Panc1 (cell line): ENCODE measurements around the gene TBC1D32.

Source experiments
- TF ChIP-seq, protein P1 (sequence below): fragments of 450-650 bp; IDR thresholded peaks from 2 replicates; pipeline ENCODE4 v1.5.1; 2017; ENCODE audit warnings: mild to moderate bottlenecking
- TF ChIP-seq, protein P2 (sequence below), 2 experiments: IDR thresholded peaks; 2 replicates each; pipeline ENCODE4 v1.6.1; 2011 to 2012; ENCODE audit warnings: low read depth in 2 of 2, control low read depth in 1 of 2, low read length in 1 of 2, mild to moderate bottlenecking in 1 of 2, moderate library complexity in 1 of 2; ENCODE audit not compliant: insufficient read depth in 1 of 2

DNA sequence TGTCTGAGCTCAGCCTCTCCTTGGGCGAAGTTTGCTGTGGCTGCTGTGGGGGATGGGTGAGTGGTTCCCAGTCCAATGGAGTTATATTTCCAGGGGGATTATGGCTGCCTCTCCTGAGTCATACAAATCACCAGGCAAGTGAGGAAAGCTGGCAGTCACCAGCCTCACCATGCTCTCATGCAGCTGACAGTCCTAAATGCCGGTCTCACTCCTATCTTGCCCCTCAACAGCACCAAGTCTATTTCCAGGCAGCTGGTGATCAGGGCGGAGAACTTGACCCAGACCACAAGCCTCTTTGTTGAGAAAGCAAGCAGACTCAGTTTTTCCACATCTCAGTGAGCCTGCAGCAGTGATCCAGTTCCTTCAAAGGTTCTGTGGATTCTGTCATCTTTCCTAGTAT is 98.9 kb downstream of the TBC1D32 start:
- TF ChIP-seq, protein P1, sequence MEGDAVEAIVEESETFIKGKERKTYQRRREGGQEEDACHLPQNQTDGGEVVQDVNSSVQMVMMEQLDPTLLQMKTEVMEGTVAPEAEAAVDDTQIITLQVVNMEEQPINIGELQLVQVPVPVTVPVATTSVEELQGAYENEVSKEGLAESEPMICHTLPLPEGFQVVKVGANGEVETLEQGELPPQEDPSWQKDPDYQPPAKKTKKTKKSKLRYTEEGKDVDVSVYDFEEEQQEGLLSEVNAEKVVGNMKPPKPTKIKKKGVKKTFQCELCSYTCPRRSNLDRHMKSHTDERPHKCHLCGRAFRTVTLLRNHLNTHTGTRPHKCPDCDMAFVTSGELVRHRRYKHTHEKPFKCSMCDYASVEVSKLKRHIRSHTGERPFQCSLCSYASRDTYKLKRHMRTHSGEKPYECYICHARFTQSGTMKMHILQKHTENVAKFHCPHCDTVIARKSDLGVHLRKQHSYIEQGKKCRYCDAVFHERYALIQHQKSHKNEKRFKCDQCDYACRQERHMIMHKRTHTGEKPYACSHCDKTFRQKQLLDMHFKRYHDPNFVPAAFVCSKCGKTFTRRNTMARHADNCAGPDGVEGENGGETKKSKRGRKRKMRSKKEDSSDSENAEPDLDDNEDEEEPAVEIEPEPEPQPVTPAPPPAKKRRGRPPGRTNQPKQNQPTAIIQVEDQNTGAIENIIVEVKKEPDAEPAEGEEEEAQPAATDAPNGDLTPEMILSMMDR = no peak
- TF ChIP-seq, protein P2, sequence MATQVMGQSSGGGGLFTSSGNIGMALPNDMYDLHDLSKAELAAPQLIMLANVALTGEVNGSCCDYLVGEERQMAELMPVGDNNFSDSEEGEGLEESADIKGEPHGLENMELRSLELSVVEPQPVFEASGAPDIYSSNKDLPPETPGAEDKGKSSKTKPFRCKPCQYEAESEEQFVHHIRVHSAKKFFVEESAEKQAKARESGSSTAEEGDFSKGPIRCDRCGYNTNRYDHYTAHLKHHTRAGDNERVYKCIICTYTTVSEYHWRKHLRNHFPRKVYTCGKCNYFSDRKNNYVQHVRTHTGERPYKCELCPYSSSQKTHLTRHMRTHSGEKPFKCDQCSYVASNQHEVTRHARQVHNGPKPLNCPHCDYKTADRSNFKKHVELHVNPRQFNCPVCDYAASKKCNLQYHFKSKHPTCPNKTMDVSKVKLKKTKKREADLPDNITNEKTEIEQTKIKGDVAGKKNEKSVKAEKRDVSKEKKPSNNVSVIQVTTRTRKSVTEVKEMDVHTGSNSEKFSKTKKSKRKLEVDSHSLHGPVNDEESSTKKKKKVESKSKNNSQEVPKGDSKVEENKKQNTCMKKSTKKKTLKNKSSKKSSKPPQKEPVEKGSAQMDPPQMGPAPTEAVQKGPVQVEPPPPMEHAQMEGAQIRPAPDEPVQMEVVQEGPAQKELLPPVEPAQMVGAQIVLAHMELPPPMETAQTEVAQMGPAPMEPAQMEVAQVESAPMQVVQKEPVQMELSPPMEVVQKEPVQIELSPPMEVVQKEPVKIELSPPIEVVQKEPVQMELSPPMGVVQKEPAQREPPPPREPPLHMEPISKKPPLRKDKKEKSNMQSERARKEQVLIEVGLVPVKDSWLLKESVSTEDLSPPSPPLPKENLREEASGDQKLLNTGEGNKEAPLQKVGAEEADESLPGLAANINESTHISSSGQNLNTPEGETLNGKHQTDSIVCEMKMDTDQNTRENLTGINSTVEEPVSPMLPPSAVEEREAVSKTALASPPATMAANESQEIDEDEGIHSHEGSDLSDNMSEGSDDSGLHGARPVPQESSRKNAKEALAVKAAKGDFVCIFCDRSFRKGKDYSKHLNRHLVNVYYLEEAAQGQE (IDR thresholded peaks at IDR 0.05; ENCODE audit: insufficient read depth in 1 of 2, low read depth in 2 of 2, low read length in 1 of 2) = no peak
